GM12873 (cell line): Measurements from ENCODE around the gene PRKAR2A.

Experiments used
- TF ChIP-seq, protein P1 (sequence below): IDR thresholded peaks from 2 replicates; pipeline ENCODE4 v1.5.1; 2012; ENCODE audit warnings: low read depth, mild to moderate bottlenecking, moderate library complexity, low read length, control low read depth; ENCODE audit not compliant: insufficient read depth; ENCODE audit errors: missing control alignments

Gene PRKAR2A

DNA sequence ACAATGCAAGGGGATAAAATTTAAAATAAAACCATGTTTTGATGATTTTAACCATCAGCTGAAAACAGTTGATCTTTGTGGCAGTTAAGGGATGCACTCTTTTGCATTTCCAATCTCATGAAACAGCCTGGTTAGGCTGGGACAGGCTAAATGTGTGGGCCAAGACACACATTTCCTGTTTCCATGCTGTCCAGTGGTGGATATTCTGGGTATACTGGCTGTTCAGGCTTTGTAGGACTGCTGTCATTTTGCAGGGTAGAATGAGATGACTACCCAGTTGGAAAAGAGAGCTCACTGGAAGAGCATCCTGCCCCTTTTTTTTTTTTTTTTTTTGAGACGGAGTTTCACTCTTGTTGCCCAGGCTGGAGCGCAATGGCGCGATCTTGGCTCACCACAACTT, 88.6 kb downstream of the PRKAR2A start:
- TF ChIP-seq, protein P1, sequence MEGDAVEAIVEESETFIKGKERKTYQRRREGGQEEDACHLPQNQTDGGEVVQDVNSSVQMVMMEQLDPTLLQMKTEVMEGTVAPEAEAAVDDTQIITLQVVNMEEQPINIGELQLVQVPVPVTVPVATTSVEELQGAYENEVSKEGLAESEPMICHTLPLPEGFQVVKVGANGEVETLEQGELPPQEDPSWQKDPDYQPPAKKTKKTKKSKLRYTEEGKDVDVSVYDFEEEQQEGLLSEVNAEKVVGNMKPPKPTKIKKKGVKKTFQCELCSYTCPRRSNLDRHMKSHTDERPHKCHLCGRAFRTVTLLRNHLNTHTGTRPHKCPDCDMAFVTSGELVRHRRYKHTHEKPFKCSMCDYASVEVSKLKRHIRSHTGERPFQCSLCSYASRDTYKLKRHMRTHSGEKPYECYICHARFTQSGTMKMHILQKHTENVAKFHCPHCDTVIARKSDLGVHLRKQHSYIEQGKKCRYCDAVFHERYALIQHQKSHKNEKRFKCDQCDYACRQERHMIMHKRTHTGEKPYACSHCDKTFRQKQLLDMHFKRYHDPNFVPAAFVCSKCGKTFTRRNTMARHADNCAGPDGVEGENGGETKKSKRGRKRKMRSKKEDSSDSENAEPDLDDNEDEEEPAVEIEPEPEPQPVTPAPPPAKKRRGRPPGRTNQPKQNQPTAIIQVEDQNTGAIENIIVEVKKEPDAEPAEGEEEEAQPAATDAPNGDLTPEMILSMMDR: no peak

DNA sequence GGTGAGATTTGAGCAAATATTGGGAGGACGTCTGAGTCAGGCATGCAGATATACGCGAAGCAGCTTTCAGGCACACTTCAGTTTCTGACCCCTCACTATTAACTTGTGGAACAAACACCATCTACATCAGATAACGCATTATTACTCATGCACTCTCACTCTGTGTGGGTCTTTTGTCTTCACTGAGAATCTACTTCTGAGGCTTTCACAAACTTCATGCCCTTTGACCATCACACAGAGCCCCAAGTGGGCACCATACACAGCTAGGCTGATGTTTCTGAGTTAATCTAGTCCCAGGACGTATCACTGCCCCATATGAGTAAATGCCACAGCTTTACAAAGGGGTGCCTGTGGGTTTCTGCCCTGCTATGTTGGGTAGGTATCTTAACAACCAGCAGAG, 91.0 kb downstream of the PRKAR2A start:
- TF ChIP-seq, protein P1: no peak

DNA sequence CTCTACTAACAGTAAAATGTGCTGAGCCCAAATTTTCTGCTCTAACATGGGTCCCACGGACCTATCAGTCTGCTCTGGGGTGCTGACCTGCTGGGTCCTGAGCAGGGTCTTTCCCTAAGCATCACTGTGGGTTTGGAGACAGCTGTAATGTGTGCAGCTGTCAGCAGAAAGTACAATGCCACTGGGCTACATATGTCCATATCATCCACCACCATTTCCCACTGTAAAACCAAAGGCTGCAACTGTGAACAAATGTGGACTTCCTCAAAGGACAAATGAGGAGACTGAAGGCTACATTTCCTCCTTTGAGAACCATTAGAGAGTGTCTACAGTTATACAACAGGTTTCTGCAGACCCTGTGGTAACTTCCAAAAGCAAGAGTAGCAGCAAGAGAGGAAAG, 96.8 kb downstream of the PRKAR2A start:
- TF ChIP-seq, protein P1: no peak

DNA sequence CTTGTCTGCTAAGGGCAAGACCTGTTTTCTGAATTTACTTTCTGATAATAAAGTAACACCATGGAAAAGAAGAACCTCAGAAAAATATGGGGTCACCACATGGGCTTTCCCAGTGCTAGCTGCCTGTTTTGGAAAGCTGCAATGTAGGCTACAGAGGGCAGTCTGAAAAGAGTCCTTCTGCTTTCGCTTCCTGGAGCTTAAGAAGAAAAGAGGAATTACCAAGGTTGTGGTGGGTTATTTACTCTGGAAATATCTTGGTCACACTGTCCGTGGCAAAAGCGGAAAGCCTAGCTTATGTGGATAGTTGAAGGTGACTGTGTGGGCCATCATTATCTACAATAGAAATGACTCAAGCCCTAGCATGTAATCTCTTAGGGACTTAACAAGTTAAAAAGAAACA, 98.9 kb downstream of the PRKAR2A start:
- TF ChIP-seq, protein P1: no peak

DNA sequence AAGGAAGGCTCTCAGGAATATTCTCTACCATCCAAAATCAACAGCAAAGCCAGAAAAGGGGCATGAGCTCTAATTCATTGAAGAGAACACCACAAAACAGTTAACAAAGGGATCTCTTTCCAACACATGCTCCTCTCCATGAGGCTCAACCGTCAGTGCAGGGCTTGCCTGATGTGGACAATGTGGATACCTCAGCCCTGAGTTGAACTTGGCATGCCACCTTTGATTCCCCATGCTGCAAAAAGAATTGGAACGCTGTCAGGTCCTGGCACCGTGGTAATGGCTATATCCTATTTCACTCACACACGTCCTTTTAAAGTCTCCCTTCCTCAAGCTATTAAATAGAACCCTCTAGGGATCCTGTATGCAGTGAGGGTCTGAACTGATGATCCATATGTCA, 100.0 kb downstream of the PRKAR2A start:
- TF ChIP-seq, protein P1: no peak

DNA sequence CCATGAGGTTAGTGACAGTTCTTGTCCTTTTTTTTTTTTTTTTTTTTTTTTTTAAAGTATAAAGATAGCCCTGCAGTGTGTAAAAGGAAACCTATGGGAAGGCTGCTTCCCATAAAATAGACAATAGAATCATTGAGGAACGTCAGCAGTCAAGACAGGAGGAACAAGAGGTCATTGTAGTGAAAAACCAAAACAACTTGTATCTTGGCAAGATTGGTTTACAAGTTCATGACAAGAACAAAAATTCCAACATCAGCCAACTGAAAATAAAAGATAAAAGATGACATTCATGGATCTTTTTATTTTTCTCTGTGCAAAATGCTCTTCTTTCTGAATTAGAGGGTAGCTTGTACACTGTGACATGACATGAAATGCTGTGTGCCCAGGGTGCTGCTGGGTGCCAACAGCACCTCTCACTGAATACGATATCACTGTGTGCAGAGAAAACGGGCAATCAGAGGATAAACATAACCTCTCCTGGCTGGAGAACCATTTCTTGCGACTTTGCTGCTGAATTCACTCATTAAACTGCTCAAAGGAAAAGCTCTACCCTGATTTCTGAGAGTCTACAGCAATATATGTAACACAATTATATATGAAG, 100.6 kb downstream of the PRKAR2A start:
- TF ChIP-seq, protein P1: no peak

DNA sequence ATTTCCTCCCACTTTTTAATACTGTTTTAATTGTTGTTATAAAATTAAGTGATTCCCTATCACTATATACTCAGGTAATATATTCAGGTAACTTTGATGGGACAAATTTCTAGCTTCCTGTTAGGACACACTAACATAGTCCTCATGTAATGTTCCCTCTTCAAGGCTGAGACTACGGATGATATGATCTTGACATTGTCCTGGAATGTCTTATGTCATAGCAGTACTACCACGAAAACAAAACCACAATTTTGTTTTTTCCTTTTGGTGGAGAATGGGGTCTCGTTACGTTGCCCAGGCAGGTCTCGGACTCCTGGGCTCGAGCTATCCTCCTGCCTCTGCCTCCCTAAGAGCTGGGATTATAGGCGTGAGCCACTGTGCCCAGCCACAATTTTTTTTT, 103.9 kb downstream of the PRKAR2A start:
- TF ChIP-seq, protein P1: no peak
